Right lobe of liver (tissue), 6 donors: ENCODE measurements around the gene CACNA2D3. TPM values are rescaled to one million over a fixed set of nuclear protein-coding genes. Genes with fewer than 3 reads are reported as not detected.

Source experiments
- ATAC-seq, 4 donors: fragments of 200-7000 bp; cut with Tn5 transposase; one replicate each; pipeline ENCODE4 v1.9.1; 2020; ENCODE audit warnings: mild to moderate bottlenecking in 4 of 4, moderate library complexity in 4 of 4
- DNase-seq, 3 donors: peaks; one replicate each; pipeline ENCODE4 v3.0.0-alpha.2; 2020
- H3K27ac ChIP-seq, 3 donors: fragments of 200-600 bp; one replicate each; pipeline ENCODE4 v1.8.0; 2022
- H3K27me3 ChIP-seq, 2 donors: fragments of 200-600 bp; one replicate each; pipeline ENCODE4 v1.8.0; 2022
- H3K36me3 ChIP-seq, 4 donors: fragments of 200-600 bp; sonication (generic) in 1 of 4; one replicate each; pipeline versions ENCODE4 v1.5.1 to v1.8.0; 2017 to 2022; ENCODE audit warnings: control low read depth in 1 of 4
- H3K4me1 ChIP-seq, 4 donors: fragments of 200-600 bp; sonication (generic) in 1 of 4; one replicate each; pipeline versions ENCODE4 v1.5.1 to v1.8.0; 2017 to 2022; ENCODE audit warnings: control low read depth in 1 of 4
- H3K4me3 ChIP-seq, 3 donors: fragments of 200-600 bp; one replicate each; pipeline ENCODE4 v1.8.0; 2022
- H3K9me3 ChIP-seq, 4 donors: fragments of 200-600 bp; sonication (generic) in 1 of 4; one replicate each; pipeline versions ENCODE4 v1.5.1 to v1.8.0; 2017 to 2022; ENCODE audit warnings: control low read depth in 1 of 4
- CTCF ChIP-seq, 4 donors: fragments of 200-600 bp in 3 of 4; fragments of 450-650 bp in 1 of 4; IDR thresholded peaks; one replicate each; pipeline versions ENCODE4 v1.5.1 to v1.8.0; 2016 to 2022; ENCODE audit warnings: antibody characterized with exemption in 4 of 4, mild to moderate bottlenecking in 2 of 4
- POLR2A ChIP-seq: fragments of 450-650 bp; IDR thresholded peaks from one replicate; pipeline ENCODE4 v1.6.1; 2017; ENCODE audit warnings: antibody characterized with exemption, mild to moderate bottlenecking
- WGBS: methylation state at CpG from one replicate; pipeline ENCODE4 v1.1.6; 2018; ENCODE audit warnings: low coverage, low lambda C conversion rate; ENCODE audit not compliant: insufficient coverage; ENCODE audit errors: missing lambda C conversion rate; 5-methylcytosine and 5-hydroxymethylcytosine counted together
- intact Hi-C, 2 donors: fragments of 100-400 bp; cut with DNase I; formaldehyde crosslinking; loops; one replicate each; pipeline versions ENCODE4 v1.11.2 to v1.14.1; 2022
- total RNA-seq, 6 experiments: library from RNA; depleted of rRNA in 2 of 6; stranded (reverse); fragments of >200 nt in 2 of 6; fragmentation: NEBNext Ultra II Directional in 3 of 6; extraction: Animal tissue kit (Norgen Biotek cat#: 25700) in 3 of 6; gene quantifications; one replicate each; pipeline versions ENCODE4 v1.1.0 to v1.2.4, GENCODE V29; 2016 to 2023
- donor health status: DM: no; HTN: yes; CAD: no.
- donor health status: DM: no; HTN: no; CAD: no.
- donor health status: DM: no; HTN: no; CAD: no.
- donor health status: DM: no; HTN: yes; CAD: no.
- donor health status: DM: no; HTN: yes; CAD: no.

CACNA2D3 gene
- total RNA-seq, 6 experiments from 2014 or later: 0.28 to 0.87 TPM; not detected in 4

GRCh38 chr3:54831112-54831511 lies 708.8 kb downstream of the CACNA2D3 start:
- no CpG with 5 or more reads among the region's 2 CpGs for WGBS
- Histone ChIP-seq H3K4me1 (no peaks in the 10 kb centered on the region), H3K9me3 (no peaks in the 10 kb centered on the region), H3K36me3 (no peaks in the 10 kb centered on the region), H3K27me3 (no peaks in the 10 kb centered on the region), H3K4me3 (no peak overlapping the region), H3K27ac (no peak overlapping the region)
- DNase-seq: no peak
- ATAC-seq: no peak
- intact Hi-C loops: no loop called here
- no peak for TF ChIP-seq POLR2A
- no peak for TF ChIP-seq CTCF (IDR thresholded peaks at IDR 0.05)

- 80% methylated on average over 1 of the region's 1 CpG for WGBS
- H3K9me3 ChIP-seq: no peaks in the 10 kb centered on the region
- no peaks in the 10 kb centered on the region for H3K4me1 ChIP-seq
- H3K4me3 ChIP-seq: no peak overlapping the region
- no peaks in the 10 kb centered on the region for H3K36me3 ChIP-seq
- no peak for ATAC-seq
- H3K27ac ChIP-seq: no peak overlapping the region
- no peak for DNase-seq
- TF ChIP-seq POLR2A (no peak), CTCF (IDR thresholded peaks at IDR 0.05) (no peak)
- intact Hi-C loops: no loop called here
- no peaks in the 10 kb centered on the region for H3K27me3 ChIP-seq
Measured at GRCh38 chr3:54832876-54833275, 710.5 kb downstream of the CACNA2D3 start.

- TF ChIP-seq CTCF (IDR thresholded peaks at IDR 0.05): no peak
- TF ChIP-seq POLR2A: no peak
Measured at GRCh38 chr3:54835701-54836100, 713.3 kb downstream of the CACNA2D3 start.

GRCh38 chr3:54836871-54837270 lies 714.5 kb downstream of the CACNA2D3 start:
- intact Hi-C loops: no loop called here
- TF ChIP-seq POLR2A (no peak), CTCF (IDR thresholded peaks at IDR 0.05) (no peak)
- Histone ChIP-seq H3K9me3 (no peaks in the 10 kb centered on the region), H3K36me3 (no peaks in the 10 kb centered on the region), H3K27ac (no peak overlapping the region), H3K27me3 (no peaks in the 10 kb centered on the region), H3K4me3 (no peak overlapping the region), H3K4me1 (no peaks in the 10 kb centered on the region)
- no peak for ATAC-seq
- 67% methylated on average over 1 of the region's 8 CpGs for WGBS
- DNase-seq: no peak

More at GRCh38 chr3:54835701-54836100, 713.3 kb downstream of the CACNA2D3 start:
- no peaks in the 10 kb centered on the region for H3K27me3 ChIP-seq
- H3K4me1 ChIP-seq: no peaks in the 10 kb centered on the region
- ATAC-seq (no peak), DNase-seq (no peak)
- 52% methylated on average over 3 of the region's 3 CpGs for WGBS
- H3K36me3 ChIP-seq: no peaks in the 10 kb centered on the region
- intact Hi-C loops: no loop called here
- H3K27ac ChIP-seq: no peak overlapping the region
- no peaks in the 10 kb centered on the region for H3K9me3 ChIP-seq
- H3K4me3 ChIP-seq: no peak overlapping the region

- no peak for ATAC-seq
- TF ChIP-seq POLR2A: no peak
- peak in 2 of 4 donors; percentile 7 to 10 for TF ChIP-seq CTCF (IDR thresholded peaks at IDR 0.05)
Measured at GRCh38 chr3:54837964-54838363, 715.6 kb downstream of the CACNA2D3 start.

More at GRCh38 chr3:54837964-54838363, 715.6 kb downstream of the CACNA2D3 start:
- no peaks in the 10 kb centered on the region for H3K4me1 ChIP-seq
- intact Hi-C loops: no loop called here
- no peak overlapping the region for H3K27ac ChIP-seq
- no peak for DNase-seq
- H3K4me3 ChIP-seq: no peak overlapping the region
- no peaks in the 10 kb centered on the region for H3K9me3 ChIP-seq
- no peaks in the 10 kb centered on the region for H3K27me3 ChIP-seq
- no peaks in the 10 kb centered on the region for H3K36me3 ChIP-seq
- 50% methylated on average over 2 of the region's 2 CpGs for WGBS
